ENCODE measurements around the gene RAMP3.
"Not testable (repeated sequence)": the region's sequence is repeated elsewhere in the genome, so short reads cannot be mapped to it uniquely, and the experiment has no call there.

Gene RAMP3

GRCh38 chr7:45209909-45210308 lies 52.3 kb downstream of the RAMP3 start:
- no CpG with 5 or more reads among the region's 3 CpGs for WGBS (ENCODE audit: insufficient coverage, insufficient read length)
- H3K4me3 ChIP-seq (ENCODE audit: low read length); H3K27ac ChIP-seq (ENCODE audit: low read length); DNase-seq (ENCODE audit: low read depth, low spot score); H3K27me3 ChIP-seq (ENCODE audit: control insufficient read depth, insufficient read depth, low read length); H3K4me1 ChIP-seq (ENCODE audit: control insufficient read depth, insufficient read depth, low read length); H3K36me3 ChIP-seq (ENCODE audit: control insufficient read depth, insufficient read depth, low read length); H3K9me3 ChIP-seq (ENCODE audit: control insufficient read depth, insufficient read depth, low read length): not testable (repeated sequence)

DNA sequence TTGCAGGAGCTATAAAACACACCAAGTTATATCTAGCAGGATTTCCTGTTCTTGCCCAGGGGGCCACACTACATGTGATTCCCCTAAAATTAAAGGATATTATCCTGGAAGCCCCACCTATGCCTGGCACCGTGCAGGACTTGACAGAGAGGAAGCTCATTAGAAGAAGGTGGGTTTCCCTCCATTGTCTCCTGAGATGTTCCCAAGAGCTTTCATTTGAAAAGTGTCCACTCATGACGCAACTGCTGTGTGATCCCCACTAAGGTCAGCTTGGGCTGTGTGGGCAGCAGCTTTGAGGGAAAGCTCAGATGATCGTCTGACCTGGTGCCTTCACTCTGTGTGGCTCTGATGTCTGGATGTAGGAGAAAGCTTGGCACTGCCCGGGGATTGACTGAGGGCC lies 53.5 kb downstream of the RAMP3 start:
- Histone ChIP-seq H3K4me1 (ENCODE audit: control insufficient read depth, insufficient read depth, low read length) (no peaks in the 10 kb centered on the region), H3K27ac (ENCODE audit: low read length) (no peak overlapping the region), H3K27me3 (ENCODE audit: control insufficient read depth, insufficient read depth, low read length) (no peaks in the 10 kb centered on the region), H3K9me3 (ENCODE audit: control insufficient read depth, insufficient read depth, low read length) (no peaks in the 10 kb centered on the region), H3K4me3 (ENCODE audit: low read length) (no peak overlapping the region), H3K36me3 (ENCODE audit: control insufficient read depth, insufficient read depth, low read length) (no peaks in the 10 kb centered on the region)
- DNase-seq (ENCODE audit: low read depth, low spot score): no peak
- WGBS (ENCODE audit: insufficient coverage, insufficient read length): no CpG with 5 or more reads among the region's 4 CpGs

DNA sequence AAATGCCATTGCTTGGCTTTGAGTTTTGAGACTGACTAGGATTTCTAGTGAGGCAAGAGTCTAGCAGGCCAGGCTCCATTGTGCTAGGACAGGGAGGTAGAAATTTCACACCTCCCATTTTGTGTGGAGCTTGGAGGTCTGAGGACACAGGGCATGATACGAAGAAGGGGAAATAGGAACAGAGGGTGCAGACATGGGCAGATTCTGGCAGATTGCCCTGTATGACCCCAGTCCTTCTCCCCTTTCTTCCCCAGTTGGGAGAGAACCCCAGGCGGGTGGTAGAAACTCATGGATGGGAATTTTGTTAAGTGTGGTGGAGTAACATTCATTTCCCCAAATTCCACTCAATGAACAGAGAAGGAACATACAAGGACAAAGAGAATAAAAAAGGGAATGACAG lies 54.4 kb downstream of the RAMP3 start:
- DNase-seq (ENCODE audit: low read depth, low spot score): no peak
- H3K36me3 ChIP-seq (ENCODE audit: control insufficient read depth, insufficient read depth, low read length): no peaks in the 10 kb centered on the region
- H3K4me1 ChIP-seq (ENCODE audit: control insufficient read depth, insufficient read depth, low read length): no peaks in the 10 kb centered on the region; the same call in 1 of the 2 replicates
- H3K4me3 ChIP-seq (ENCODE audit: low read length): no peak overlapping the region
- H3K27ac ChIP-seq (ENCODE audit: low read length): no peak overlapping the region
- no peaks in the 10 kb centered on the region for H3K27me3 ChIP-seq (ENCODE audit: control insufficient read depth, insufficient read depth, low read length)
- WGBS (ENCODE audit: insufficient coverage, insufficient read length): no CpG with 5 or more reads among the region's 2 CpGs
- no peaks in the 10 kb centered on the region for H3K9me3 ChIP-seq (ENCODE audit: control insufficient read depth, insufficient read depth, low read length)

- WGBS (ENCODE audit: insufficient coverage, insufficient read length): no CpG with 5 or more reads among the region's 5 CpGs
- H3K27me3 ChIP-seq (ENCODE audit: control insufficient read depth, insufficient read depth, low read length): no peaks in the 10 kb centered on the region
- no peaks in the 10 kb centered on the region; the same call in 1 of the 2 replicates for H3K4me1 ChIP-seq (ENCODE audit: control insufficient read depth, insufficient read depth, low read length)
- no peaks in the 10 kb centered on the region for H3K36me3 ChIP-seq (ENCODE audit: control insufficient read depth, insufficient read depth, low read length)
- no peak overlapping the region for H3K27ac ChIP-seq (ENCODE audit: low read length)
- H3K4me3 ChIP-seq (ENCODE audit: low read length): no peak overlapping the region
- DNase-seq (ENCODE audit: low read depth, low spot score): no peak
- H3K9me3 ChIP-seq (ENCODE audit: control insufficient read depth, insufficient read depth, low read length): no peaks in the 10 kb centered on the region
Observed at GRCh38 chr7:45212606-45213005, 55.0 kb downstream of the RAMP3 start.

DNA sequence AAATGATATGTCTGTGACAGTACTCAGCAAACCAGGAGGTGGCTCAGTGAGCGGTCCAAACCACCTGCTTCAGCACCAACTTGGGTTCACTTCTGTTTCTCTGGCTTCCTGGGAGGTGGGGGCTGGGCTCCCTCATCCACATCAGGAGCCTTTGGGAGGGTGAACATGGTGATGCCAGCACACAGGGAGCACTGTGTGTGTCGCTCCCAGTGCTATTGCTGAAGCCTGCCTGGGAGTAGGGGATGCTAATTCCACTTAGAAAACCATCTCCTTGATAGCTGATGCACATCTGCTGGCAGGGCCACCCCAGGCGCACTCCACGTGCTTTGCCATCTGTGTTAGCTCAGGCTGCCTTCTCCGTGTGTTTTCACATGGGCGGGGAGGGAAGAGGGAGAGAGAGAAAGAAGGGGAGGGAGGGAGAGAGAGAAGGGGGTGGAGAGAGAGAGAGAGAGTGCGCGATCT lies 58.0 kb downstream of the RAMP3 start:
- WGBS (ENCODE audit: insufficient coverage, insufficient read length): no CpG with 5 or more reads among the region's 8 CpGs
- DNase-seq (ENCODE audit: low read depth, low spot score): no peak
- no peaks in the 10 kb centered on the region for H3K9me3 ChIP-seq (ENCODE audit: control insufficient read depth, insufficient read depth, low read length)

GRCh38 chr7:45216181-45216580 lies 58.6 kb downstream of the RAMP3 start:
- no peaks in the 10 kb centered on the region for H3K36me3 ChIP-seq (ENCODE audit: control insufficient read depth, insufficient read depth, low read length)
- H3K4me1 ChIP-seq (ENCODE audit: control insufficient read depth, insufficient read depth, low read length): no peaks in the 10 kb centered on the region; the same call in 1 of the 2 replicates
- no peak overlapping the region for H3K27ac ChIP-seq (ENCODE audit: low read length)
- no peak for DNase-seq (ENCODE audit: low read depth, low spot score)
- no peaks in the 10 kb centered on the region for H3K27me3 ChIP-seq (ENCODE audit: control insufficient read depth, insufficient read depth, low read length)
- H3K4me3 ChIP-seq (ENCODE audit: low read length): no peak overlapping the region
- H3K9me3 ChIP-seq (ENCODE audit: control insufficient read depth, insufficient read depth, low read length): no peaks in the 10 kb centered on the region
- WGBS (ENCODE audit: insufficient coverage, insufficient read length): no CpG with 5 or more reads among the region's 7 CpGs

More for the DNA sequence above, 58.0 kb downstream of the RAMP3 start:
- H3K27me3 ChIP-seq (ENCODE audit: control insufficient read depth, insufficient read depth, low read length): no peaks in the 10 kb centered on the region
- no peaks in the 10 kb centered on the region for H3K36me3 ChIP-seq (ENCODE audit: control insufficient read depth, insufficient read depth, low read length)
- H3K4me1 ChIP-seq (ENCODE audit: control insufficient read depth, insufficient read depth, low read length): no peaks in the 10 kb centered on the region; the same call in 1 of the 2 replicates
- no peak overlapping the region for H3K4me3 ChIP-seq (ENCODE audit: low read length)
- no peak overlapping the region for H3K27ac ChIP-seq (ENCODE audit: low read length)

GRCh38 chr7:45216622-45217165 lies 59.1 kb downstream of the RAMP3 start:
- no peaks in the 10 kb centered on the region for H3K27me3 ChIP-seq (ENCODE audit: control insufficient read depth, insufficient read depth, low read length)
- H3K36me3 ChIP-seq (ENCODE audit: control insufficient read depth, insufficient read depth, low read length): no peaks in the 10 kb centered on the region
- no CpG with 5 or more reads among the region's 11 CpGs for WGBS (ENCODE audit: insufficient coverage, insufficient read length)
- H3K9me3 ChIP-seq (ENCODE audit: control insufficient read depth, insufficient read depth, low read length): no peaks in the 10 kb centered on the region
- H3K4me1 ChIP-seq (ENCODE audit: control insufficient read depth, insufficient read depth, low read length): no peaks in the 10 kb centered on the region; the same call in 1 of the 2 replicates
- no peak for DNase-seq (ENCODE audit: low read depth, low spot score)
- H3K4me3 ChIP-seq (ENCODE audit: low read length): no peak overlapping the region
- H3K27ac ChIP-seq (ENCODE audit: low read length): no peak overlapping the region

DNA sequence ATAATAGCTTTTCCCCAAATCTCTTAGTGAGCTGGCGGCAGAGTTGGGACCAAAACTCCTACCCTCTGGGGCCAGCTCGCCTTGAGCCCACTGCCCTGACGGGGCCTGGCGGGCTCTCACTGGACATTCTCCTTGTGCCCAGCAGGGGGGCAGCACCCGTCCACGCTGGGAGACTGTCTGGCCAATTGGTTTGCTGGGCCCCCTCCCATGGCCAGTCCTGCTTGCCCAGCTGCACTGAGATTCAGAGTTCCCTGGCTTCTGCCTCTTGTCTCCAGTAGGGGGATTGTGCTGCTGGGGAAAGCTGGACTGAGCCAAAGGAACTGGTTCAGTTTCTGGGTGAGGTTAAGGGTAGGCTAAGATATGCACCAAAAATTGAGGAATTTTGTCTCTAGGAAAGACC lies 59.8 kb downstream of the RAMP3 start:
- WGBS (ENCODE audit: insufficient coverage, insufficient read length): no CpG with 5 or more reads among the region's 6 CpGs
- DNase-seq (ENCODE audit: low read depth, low spot score): no peak

GRCh38 chr7:45219130-45219529 lies 61.5 kb downstream of the RAMP3 start:
- no peaks in the 10 kb centered on the region for H3K36me3 ChIP-seq (ENCODE audit: control insufficient read depth, insufficient read depth, low read length)
- no peak for DNase-seq (ENCODE audit: low read depth, low spot score)
- no peak overlapping the region for H3K27ac ChIP-seq (ENCODE audit: low read length)
- no peaks in the 10 kb centered on the region for H3K27me3 ChIP-seq (ENCODE audit: control insufficient read depth, insufficient read depth, low read length)
- WGBS (ENCODE audit: insufficient coverage, insufficient read length): no CpG with 5 or more reads among the region's 12 CpGs
- no peaks in the 10 kb centered on the region for H3K9me3 ChIP-seq (ENCODE audit: control insufficient read depth, insufficient read depth, low read length)
- H3K4me1 ChIP-seq (ENCODE audit: control insufficient read depth, insufficient read depth, low read length): no peaks in the 10 kb centered on the region; the same call in 1 of the 2 replicates
- no peak overlapping the region for H3K4me3 ChIP-seq (ENCODE audit: low read length)

More for the DNA sequence above, 59.8 kb downstream of the RAMP3 start:
- H3K4me3 ChIP-seq (ENCODE audit: low read length): no peak overlapping the region
- no peaks in the 10 kb centered on the region for H3K36me3 ChIP-seq (ENCODE audit: control insufficient read depth, insufficient read depth, low read length)
- no peaks in the 10 kb centered on the region for H3K27me3 ChIP-seq (ENCODE audit: control insufficient read depth, insufficient read depth, low read length)
- no peak overlapping the region for H3K27ac ChIP-seq (ENCODE audit: low read length)
- H3K4me1 ChIP-seq (ENCODE audit: control insufficient read depth, insufficient read depth, low read length): no peaks in the 10 kb centered on the region; the same call in 1 of the 2 replicates
- no peaks in the 10 kb centered on the region for H3K9me3 ChIP-seq (ENCODE audit: control insufficient read depth, insufficient read depth, low read length)

DNA sequence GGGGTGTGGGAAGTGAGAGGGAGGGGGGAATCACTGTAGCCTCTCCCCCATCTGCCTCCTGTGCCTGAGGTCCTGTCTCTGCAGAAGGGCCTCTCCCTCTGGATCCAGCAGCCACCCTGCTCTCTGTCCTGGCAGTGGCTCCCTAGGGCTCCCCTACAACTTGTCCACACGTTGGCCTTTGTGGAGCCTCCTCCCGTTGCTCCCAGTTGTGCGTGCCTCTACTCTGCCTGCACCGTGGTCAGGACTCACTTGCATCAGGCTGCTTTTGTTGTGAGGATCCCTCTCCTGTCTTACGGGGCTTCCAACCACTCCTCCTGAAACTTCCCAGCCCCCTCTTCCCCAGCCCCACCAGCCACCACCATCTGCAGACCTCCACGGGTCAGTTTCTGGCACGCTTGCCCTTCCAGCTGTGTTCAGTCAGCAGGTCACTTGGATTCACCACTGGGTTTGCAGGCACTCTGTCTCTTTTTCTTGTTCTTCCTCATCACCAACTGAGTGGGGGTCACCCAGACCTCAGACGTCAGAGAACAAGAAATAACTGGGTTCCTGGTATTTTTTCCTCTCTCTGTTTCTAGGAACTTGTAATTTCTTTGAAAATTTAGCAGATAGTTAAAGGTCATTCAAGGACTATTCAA lies 62.3 kb downstream of the RAMP3 start:
- Histone ChIP-seq H3K4me1 (ENCODE audit: control insufficient read depth, insufficient read depth, low read length) (no peaks in the 10 kb centered on the region; the same call in 1 of the 2 replicates), H3K27ac (ENCODE audit: low read length) (no peak overlapping the region), H3K27me3 (ENCODE audit: control insufficient read depth, insufficient read depth, low read length) (no peaks in the 10 kb centered on the region), H3K4me3 (ENCODE audit: low read length) (no peak overlapping the region), H3K36me3 (ENCODE audit: control insufficient read depth, insufficient read depth, low read length) (no peaks in the 10 kb centered on the region), H3K9me3 (ENCODE audit: control insufficient read depth, insufficient read depth, low read length) (no peaks in the 10 kb centered on the region)
- no peak for DNase-seq (ENCODE audit: low read depth, low spot score)
- no CpG with 5 or more reads among the region's 8 CpGs for WGBS (ENCODE audit: insufficient coverage, insufficient read length)

Data from iPS DF 6.9 (cell line).